ENCODE results near the gene ALG12. TPM values are rescaled to one million over a fixed set of nuclear protein-coding genes. Genes with fewer than 3 reads are reported as not detected.

Gene ALG12
- polyA plus RNA-seq, 1 of the 3 experiments (the other 2 are of a cell fraction), result 9.9 TPM

DNA sequence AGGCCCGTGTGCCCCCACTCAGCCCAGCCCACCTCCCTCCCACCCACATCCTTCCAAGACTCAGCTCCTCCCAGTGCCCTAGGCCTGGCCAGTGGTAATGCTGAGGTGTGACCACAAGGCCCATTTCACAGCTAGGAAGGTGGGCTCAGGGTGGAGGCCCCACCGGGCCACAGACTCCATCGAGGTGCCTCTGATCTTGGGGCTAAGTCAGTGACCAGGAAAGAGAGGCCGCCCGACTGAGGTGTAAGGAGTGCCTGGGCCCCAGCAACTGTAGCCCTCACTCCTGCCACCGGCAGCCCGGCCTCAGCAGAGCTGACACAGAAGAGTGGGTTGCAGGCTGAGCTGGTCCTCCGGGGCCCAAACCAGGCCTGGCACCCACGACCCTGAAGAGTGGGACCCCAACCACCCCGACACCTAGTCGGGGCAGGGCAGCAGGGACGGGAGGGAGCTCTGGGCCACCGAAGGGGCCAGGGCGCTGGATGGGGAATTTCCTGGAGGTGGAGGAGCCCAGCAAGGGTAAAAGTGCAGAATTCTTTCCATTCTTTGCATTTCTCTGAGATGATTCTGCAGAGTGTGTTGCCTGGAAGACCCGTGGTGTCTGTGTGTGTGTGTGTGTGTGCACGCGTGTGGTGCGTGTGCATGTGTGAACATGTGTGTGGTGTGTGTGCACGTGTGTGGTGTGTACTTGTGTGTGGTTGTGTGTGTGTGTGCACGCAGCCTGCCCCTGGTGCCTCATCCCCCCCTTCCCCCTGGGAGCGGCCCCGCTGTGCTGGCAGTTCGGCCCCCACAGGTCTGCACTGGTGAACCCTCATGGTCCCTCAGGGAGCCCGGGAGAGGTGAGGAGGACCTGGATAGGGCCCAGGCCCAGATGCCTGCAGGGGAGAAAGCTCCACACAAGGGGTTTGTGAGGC lies 34.0 kb upstream of the ALG12 start:
- peak overlapping the region in 1 of 2 experiments; percentile 7; a peak in 1 of 4 replicates for H3K27ac ChIP-seq (ENCODE audit: low read depth in 2 of 2, low read length in 1 of 2)
- no peaks in the 10 kb centered on the region for H3K79me2 ChIP-seq (ENCODE audit: insufficient read depth)
- TF ChIP-seq POLR2AphosphoS5 (IDR thresholded peaks at IDR 0.05; ENCODE audit: low read depth, low read length) (no peak), TEAD4 (IDR thresholded peaks at IDR 0.05; ENCODE audit: borderline replicate concordance, insufficient read depth) (peak; percentile 86), FOSL2 (IDR thresholded peaks at IDR 0.05; ENCODE audit: borderline replicate concordance, low read depth) (0 out of 2 replicates have a peak, but pooled peaks have one; percentile 42), GATA2 (CRISPR knock-in tag; IDR thresholded peaks at IDR 0.05) (no peak), RXRA (IDR thresholded peaks at IDR 0.05; ENCODE audit: borderline replicate concordance, low read depth) (peak; percentile 24; the same call in 1 of the 2 replicates), CHD2 (IDR thresholded peaks at IDR 0.05; ENCODE audit: low read length, partially characterized antibody) (no peak), FOXM1 (IDR thresholded peaks at IDR 0.05; ENCODE audit: low read depth) (no peak), MAX (IDR thresholded peaks at IDR 0.05; ENCODE audit: low read depth) (no peak)
- TF ChIP-seq, protein P1, sequence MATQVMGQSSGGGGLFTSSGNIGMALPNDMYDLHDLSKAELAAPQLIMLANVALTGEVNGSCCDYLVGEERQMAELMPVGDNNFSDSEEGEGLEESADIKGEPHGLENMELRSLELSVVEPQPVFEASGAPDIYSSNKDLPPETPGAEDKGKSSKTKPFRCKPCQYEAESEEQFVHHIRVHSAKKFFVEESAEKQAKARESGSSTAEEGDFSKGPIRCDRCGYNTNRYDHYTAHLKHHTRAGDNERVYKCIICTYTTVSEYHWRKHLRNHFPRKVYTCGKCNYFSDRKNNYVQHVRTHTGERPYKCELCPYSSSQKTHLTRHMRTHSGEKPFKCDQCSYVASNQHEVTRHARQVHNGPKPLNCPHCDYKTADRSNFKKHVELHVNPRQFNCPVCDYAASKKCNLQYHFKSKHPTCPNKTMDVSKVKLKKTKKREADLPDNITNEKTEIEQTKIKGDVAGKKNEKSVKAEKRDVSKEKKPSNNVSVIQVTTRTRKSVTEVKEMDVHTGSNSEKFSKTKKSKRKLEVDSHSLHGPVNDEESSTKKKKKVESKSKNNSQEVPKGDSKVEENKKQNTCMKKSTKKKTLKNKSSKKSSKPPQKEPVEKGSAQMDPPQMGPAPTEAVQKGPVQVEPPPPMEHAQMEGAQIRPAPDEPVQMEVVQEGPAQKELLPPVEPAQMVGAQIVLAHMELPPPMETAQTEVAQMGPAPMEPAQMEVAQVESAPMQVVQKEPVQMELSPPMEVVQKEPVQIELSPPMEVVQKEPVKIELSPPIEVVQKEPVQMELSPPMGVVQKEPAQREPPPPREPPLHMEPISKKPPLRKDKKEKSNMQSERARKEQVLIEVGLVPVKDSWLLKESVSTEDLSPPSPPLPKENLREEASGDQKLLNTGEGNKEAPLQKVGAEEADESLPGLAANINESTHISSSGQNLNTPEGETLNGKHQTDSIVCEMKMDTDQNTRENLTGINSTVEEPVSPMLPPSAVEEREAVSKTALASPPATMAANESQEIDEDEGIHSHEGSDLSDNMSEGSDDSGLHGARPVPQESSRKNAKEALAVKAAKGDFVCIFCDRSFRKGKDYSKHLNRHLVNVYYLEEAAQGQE (IDR thresholded peaks at IDR 0.05; ENCODE audit: low read depth, low read length), result no peak
- H3K4me2 ChIP-seq, result peak overlapping the region; percentile 55; the same call in 1 of the 2 replicates
- peak overlapping the region; percentile 53; the same call in 1 of the 2 replicates for H2AFZ ChIP-seq (ENCODE audit: low read depth)
- H3F3A ChIP-seq (replicated peaks; ENCODE audit: insufficient read depth), result no peaks in the 10 kb centered on the region
- no peaks in the 10 kb centered on the region for H3K36me3 ChIP-seq (replicated peaks in 1 of 2; ENCODE audit: control insufficient read depth in 1 of 2, insufficient read depth in 2 of 2, low read length in 1 of 2)
- CTCF ChIA-PET, result interaction anchor here (0.9 to 2.1 kb wide), 4 partner anchors 21 to 78 kb away, joined by 3 to 9 read pairs (median 4); no protein-coding TSS in a partner anchor
- WGBS (ENCODE audit: low lambda C conversion rate), result 65% methylated on average over 8 of the region's 24 CpGs
- no peak overlapping the region for H3K4me3 ChIP-seq (ENCODE audit: low read depth in 2 of 2, low read length in 1 of 2)
- peak overlapping the region; percentile 61 for H3K9ac ChIP-seq
- no peaks in the 10 kb centered on the region for H3K9me2 ChIP-seq
- H4K20me1 ChIP-seq (ENCODE audit: insufficient read depth), result no peaks in the 10 kb centered on the region
- no peaks in the 10 kb centered on the region for H3K27me3 ChIP-seq (ENCODE audit: insufficient read depth)
- H3K4me1 ChIP-seq (ENCODE audit: control insufficient read depth in 1 of 2, insufficient read depth in 2 of 2, low read depth in 1 of 2, low read length in 1 of 2), result peaks cover 13 to 45% of the 10 kb centered on the region in 2 experiments; a peak in 3 of 4 replicates
- DNase-seq, result no peak
- H3K9me3 ChIP-seq, result no peaks in the 10 kb centered on the region
- POLR2A ChIA-PET, result no interaction called here

- Histone ChIP-seq H3K36me3 (replicated peaks in 1 of 2; ENCODE audit: control insufficient read depth in 1 of 2, insufficient read depth in 2 of 2, low read length in 1 of 2) (no peaks in the 10 kb centered on the region), H3K27me3 (ENCODE audit: insufficient read depth) (no peaks in the 10 kb centered on the region), H2AFZ (ENCODE audit: low read depth) (no peak overlapping the region), H3K79me2 (ENCODE audit: insufficient read depth) (no peaks in the 10 kb centered on the region), H3F3A (replicated peaks; ENCODE audit: insufficient read depth) (no peaks in the 10 kb centered on the region), H3K9me2 (no peaks in the 10 kb centered on the region), H3K4me3 (ENCODE audit: low read depth in 2 of 2, low read length in 1 of 2) (no peak overlapping the region), H4K20me1 (ENCODE audit: insufficient read depth) (no peaks in the 10 kb centered on the region), H3K4me1 (ENCODE audit: control insufficient read depth in 1 of 2, insufficient read depth in 2 of 2, low read depth in 1 of 2, low read length in 1 of 2) (peaks cover 13 to 44% of the 10 kb centered on the region in 2 experiments; a peak in 3 of 4 replicates), H3K4me2 (no peak overlapping the region), H3K27ac (ENCODE audit: low read depth in 2 of 2, low read length in 1 of 2) (no peak overlapping the region; a peak in 1 of 4 replicates), H3K9me3 (no peaks in the 10 kb centered on the region), H3K9ac (peak overlapping the region; percentile 61; the same call in 1 of the 2 replicates)
- CTCF ChIA-PET, result interaction anchor here (0.9 to 2.1 kb wide), 3 partner anchors 30 to 78 kb away, joined by 3 to 9 read pairs (median 3); no protein-coding TSS in a partner anchor
- TF ChIP-seq SIN3A (IDR thresholded peaks at IDR 0.05; ENCODE audit: borderline replicate concordance, low read depth, low read length) (no peak), RCOR1 (IDR thresholded peaks at IDR 0.05; ENCODE audit: low read length) (no peak), EZH2phosphoT487 (IDR thresholded peaks at IDR 0.05; ENCODE audit: borderline replicate concordance, low read depth) (no peak), EP300 (IDR thresholded peaks at IDR 0.05; ENCODE audit: borderline replicate concordance in 1 of 2, low read depth in 1 of 2, low read length in 1 of 2) (no peak), GATA2 (CRISPR knock-in tag; IDR thresholded peaks at IDR 0.05) (no peak), POLR2AphosphoS5 (IDR thresholded peaks at IDR 0.05; ENCODE audit: low read depth, low read length) (no peak), TEAD4 (IDR thresholded peaks at IDR 0.05; ENCODE audit: borderline replicate concordance, insufficient read depth) (no peak)
- TF ChIP-seq, protein P2, sequence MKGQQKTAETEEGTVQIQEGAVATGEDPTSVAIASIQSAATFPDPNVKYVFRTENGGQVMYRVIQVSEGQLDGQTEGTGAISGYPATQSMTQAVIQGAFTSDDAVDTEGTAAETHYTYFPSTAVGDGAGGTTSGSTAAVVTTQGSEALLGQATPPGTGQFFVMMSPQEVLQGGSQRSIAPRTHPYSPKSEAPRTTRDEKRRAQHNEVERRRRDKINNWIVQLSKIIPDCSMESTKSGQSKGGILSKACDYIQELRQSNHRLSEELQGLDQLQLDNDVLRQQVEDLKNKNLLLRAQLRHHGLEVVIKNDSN (IDR thresholded peaks at IDR 0.05; ENCODE audit: borderline replicate concordance, low read depth), result no peak
- TF ChIP-seq, protein P3, sequence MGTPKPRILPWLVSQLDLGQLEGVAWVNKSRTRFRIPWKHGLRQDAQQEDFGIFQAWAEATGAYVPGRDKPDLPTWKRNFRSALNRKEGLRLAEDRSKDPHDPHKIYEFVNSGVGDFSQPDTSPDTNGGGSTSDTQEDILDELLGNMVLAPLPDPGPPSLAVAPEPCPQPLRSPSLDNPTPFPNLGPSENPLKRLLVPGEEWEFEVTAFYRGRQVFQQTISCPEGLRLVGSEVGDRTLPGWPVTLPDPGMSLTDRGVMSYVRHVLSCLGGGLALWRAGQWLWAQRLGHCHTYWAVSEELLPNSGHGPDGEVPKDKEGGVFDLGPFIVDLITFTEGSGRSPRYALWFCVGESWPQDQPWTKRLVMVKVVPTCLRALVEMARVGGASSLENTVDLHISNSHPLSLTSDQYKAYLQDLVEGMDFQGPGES (IDR thresholded peaks at IDR 0.05; ENCODE audit: low read depth, low read length), result no peak
- no CpG with 5 or more reads among the region's 4 CpGs for WGBS (ENCODE audit: low lambda C conversion rate)
- POLR2A ChIA-PET, result no interaction called here
- DNase-seq, result no peak
Measured at GRCh38 chr22:49951678-49951985, 33.4 kb upstream of the ALG12 start.
